Measurements from ENCODE around the gene KIAA1549. TPM values are rescaled to one million over a fixed set of nuclear protein-coding genes. Genes with fewer than 3 reads are reported as not detected.

KIAA1549 gene
- total RNA-seq, 2 donors from 2014 or later: 18.7 to 19.3 TPM

GRCh38 chr7:138845711-138846110 lies 135.5 kb downstream of the KIAA1549 start:
- Mint-ChIP-seq H3K4me1 (no peaks in the 10 kb centered on the region), H3K4me3 (no peak overlapping the region), H3K9me3 (peaks cover 10% of the 10 kb centered on the region), H3K27ac (no peak overlapping the region), H3K27me3 (ENCODE audit: insufficient read depth) (no peaks in the 10 kb centered on the region), H3K36me3 (ENCODE audit: low read depth) (peaks cover 54% of the 10 kb centered on the region)
- Histone ChIP-seq H3K9me3 (ENCODE audit: control insufficient read depth, low read length) (peaks cover 10% of the 10 kb centered on the region), H3K36me3 (ENCODE audit: control insufficient read depth, insufficient read depth, low read length) (peaks cover 29% of the 10 kb centered on the region), H3K27me3 (ENCODE audit: control insufficient read depth, insufficient read depth, low read length, poor library complexity, severe bottlenecking) (no peaks in the 10 kb centered on the region), H3K4me3 (ENCODE audit: low read length) (no peak overlapping the region), H3K9ac (ENCODE audit: extremely low read depth, low read length, poor library complexity, severe bottlenecking) (no peak overlapping the region), H3K27ac (ENCODE audit: low read depth, low read length) (no peak overlapping the region), H3K4me1 (ENCODE audit: control insufficient read depth, insufficient read depth, low read length) (no peaks in the 10 kb centered on the region)
- WGBS, 2 experiments (ENCODE audit: insufficient coverage in 1 of 2, insufficient read length in 1 of 2): 94 to 100% methylated on average over 1 to 2 of the region's 2 CpGs
- TF ChIP-seq, protein P1, sequence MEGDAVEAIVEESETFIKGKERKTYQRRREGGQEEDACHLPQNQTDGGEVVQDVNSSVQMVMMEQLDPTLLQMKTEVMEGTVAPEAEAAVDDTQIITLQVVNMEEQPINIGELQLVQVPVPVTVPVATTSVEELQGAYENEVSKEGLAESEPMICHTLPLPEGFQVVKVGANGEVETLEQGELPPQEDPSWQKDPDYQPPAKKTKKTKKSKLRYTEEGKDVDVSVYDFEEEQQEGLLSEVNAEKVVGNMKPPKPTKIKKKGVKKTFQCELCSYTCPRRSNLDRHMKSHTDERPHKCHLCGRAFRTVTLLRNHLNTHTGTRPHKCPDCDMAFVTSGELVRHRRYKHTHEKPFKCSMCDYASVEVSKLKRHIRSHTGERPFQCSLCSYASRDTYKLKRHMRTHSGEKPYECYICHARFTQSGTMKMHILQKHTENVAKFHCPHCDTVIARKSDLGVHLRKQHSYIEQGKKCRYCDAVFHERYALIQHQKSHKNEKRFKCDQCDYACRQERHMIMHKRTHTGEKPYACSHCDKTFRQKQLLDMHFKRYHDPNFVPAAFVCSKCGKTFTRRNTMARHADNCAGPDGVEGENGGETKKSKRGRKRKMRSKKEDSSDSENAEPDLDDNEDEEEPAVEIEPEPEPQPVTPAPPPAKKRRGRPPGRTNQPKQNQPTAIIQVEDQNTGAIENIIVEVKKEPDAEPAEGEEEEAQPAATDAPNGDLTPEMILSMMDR (conservative IDR thresholded peaks at IDR 0.05): no peak
- peak; percentile 10 for DNase-seq

- WGBS, 2 experiments (ENCODE audit: insufficient coverage in 1 of 2, insufficient read length in 1 of 2): 88 to 94% methylated on average over 14 to 20 of the region's 20 CpGs
- Mint-ChIP-seq H3K36me3 (ENCODE audit: low read depth) (peaks cover 52% of the 10 kb centered on the region), H3K4me3 (no peak overlapping the region), H3K4me1 (no peaks in the 10 kb centered on the region), H3K9me3 (no peaks in the 10 kb centered on the region), H3K27ac (no peak overlapping the region), H3K27me3 (ENCODE audit: insufficient read depth) (no peaks in the 10 kb centered on the region)
- Histone ChIP-seq H3K9me3 (ENCODE audit: control insufficient read depth, low read length) (no peaks in the 10 kb centered on the region), H3K9ac (ENCODE audit: extremely low read depth, low read length, poor library complexity, severe bottlenecking) (no peak overlapping the region), H3K36me3 (ENCODE audit: control insufficient read depth, insufficient read depth, low read length) (peaks cover 16% of the 10 kb centered on the region), H3K27me3 (ENCODE audit: control insufficient read depth, insufficient read depth, low read length, poor library complexity, severe bottlenecking) (no peaks in the 10 kb centered on the region), H3K4me3 (ENCODE audit: low read length) (no peak overlapping the region), H3K27ac (ENCODE audit: low read depth, low read length) (no peak overlapping the region), H3K4me1 (ENCODE audit: control insufficient read depth, insufficient read depth, low read length) (no peaks in the 10 kb centered on the region)
- TF ChIP-seq, protein P1 (conservative IDR thresholded peaks at IDR 0.05): no peak
- DNase-seq: peak; percentile 59
These were observed 137.3 kb downstream of the KIAA1549 start for GRCh38 chr7:138843632-138844580.

DNA sequence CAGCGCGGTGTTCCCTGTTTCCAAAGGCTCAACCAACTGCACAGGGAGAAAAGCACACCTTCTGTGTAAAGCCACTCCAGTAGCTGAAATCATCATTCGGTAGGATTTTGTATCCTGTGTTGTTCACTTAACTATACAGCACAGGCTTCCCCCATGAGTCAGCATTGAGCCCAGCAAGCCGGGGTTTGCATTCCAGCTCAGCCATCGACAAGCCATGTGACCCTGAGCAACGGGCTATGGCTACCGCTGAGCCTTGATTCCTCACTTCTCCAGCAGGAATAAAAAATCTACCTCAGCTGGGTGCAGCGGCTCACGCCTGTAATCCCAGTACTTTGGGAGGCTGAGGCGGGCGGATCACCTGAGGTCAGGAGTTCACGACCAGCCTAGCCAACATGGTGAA lies 139.1 kb downstream of the KIAA1549 start:
- 80 to 90% methylated on average over 10 to 12 of the region's 12 CpGs for WGBS, 2 experiments (ENCODE audit: insufficient coverage in 1 of 2, insufficient read length in 1 of 2)
- H3K27me3 ChIP-seq (ENCODE audit: control insufficient read depth, insufficient read depth, low read length, poor library complexity, severe bottlenecking): no peaks in the 10 kb centered on the region
- no peak overlapping the region for H3K9ac ChIP-seq (ENCODE audit: extremely low read depth, low read length, poor library complexity, severe bottlenecking)
- TF ChIP-seq, protein P1 (conservative IDR thresholded peaks at IDR 0.05): no peak
- Mint-ChIP-seq H3K36me3 (ENCODE audit: low read depth) (peaks cover 57% of the 10 kb centered on the region), H3K4me1 (no peaks in the 10 kb centered on the region), H3K9me3 (no peaks in the 10 kb centered on the region), H3K27me3 (ENCODE audit: insufficient read depth) (no peaks in the 10 kb centered on the region), H3K4me3 (no peak overlapping the region), H3K27ac (peak overlapping the region; percentile 44)
- peak; percentile 81 for DNase-seq
- no peaks in the 10 kb centered on the region for H3K4me1 ChIP-seq (ENCODE audit: control insufficient read depth, insufficient read depth, low read length)
- peak overlapping the region; percentile 8 for H3K27ac ChIP-seq (ENCODE audit: low read depth, low read length)
- no peaks in the 10 kb centered on the region for H3K9me3 ChIP-seq (ENCODE audit: control insufficient read depth, low read length)
- peaks cover 14% of the 10 kb centered on the region for H3K36me3 ChIP-seq (ENCODE audit: control insufficient read depth, insufficient read depth, low read length)
- H3K4me3 ChIP-seq (ENCODE audit: low read length): no peak overlapping the region

Data from endodermal cell (in vitro differentiated cells).